ENCODE data around the gene ABHD11.
"Not testable (repeated sequence)": the region's sequence is repeated elsewhere in the genome, so short reads cannot be mapped to it uniquely, and the experiment has no call there.

The ABHD11 gene

DNA sequence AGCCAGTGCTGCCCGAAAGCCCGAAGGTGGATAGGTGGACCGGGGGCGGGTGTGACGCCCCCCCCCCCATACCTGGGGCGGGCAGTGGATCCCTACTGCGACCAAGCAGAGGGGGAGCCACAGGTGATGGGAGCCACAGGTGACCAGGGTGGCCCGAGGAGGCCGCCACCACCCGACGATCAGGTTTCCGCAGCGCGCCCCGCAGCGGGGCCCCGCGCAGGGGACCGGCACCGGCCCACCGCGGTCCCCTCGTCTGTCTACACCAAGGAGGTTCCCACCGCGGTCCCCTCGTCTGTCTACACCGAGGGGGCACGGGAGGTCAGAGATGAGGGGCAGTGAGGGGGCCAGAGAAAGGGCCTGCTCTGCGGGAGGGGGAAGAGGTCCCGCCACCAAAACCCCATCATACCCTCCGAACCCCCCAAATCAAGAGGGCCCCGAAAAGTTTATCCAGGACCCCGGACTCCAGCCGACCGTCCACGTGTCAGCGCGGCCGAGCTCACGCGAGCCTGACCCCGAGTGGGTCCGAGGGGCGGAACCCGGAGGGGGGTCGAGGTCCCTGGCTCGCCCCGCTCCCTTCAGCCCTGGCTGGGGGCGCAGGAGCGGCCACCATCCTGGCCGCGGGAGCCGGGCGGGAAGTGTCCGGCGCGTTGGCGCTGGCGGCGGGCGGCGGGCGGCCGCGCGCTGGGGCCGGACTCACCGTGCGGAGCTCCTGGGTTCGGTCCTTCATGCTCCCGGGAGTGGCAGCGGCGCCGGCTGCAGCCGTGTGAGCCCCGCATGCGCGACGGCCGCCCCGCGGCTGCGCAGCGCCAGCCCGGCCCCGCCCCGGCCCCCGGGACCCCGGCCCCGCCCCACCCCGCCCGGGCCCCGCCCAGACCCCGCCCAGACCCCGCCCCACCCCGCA lies 19.4 kb downstream of the ABHD11 start, which contains the start of gene STX1A:
Gene STX1A, minus strand, starts transcription at position 765 of the 901 bp plus-strand sequence. Its CDS starts 38 bp downstream, at position 727.
- peak; percentile 32 to 70 (median 40) for DNase-seq

DNA sequence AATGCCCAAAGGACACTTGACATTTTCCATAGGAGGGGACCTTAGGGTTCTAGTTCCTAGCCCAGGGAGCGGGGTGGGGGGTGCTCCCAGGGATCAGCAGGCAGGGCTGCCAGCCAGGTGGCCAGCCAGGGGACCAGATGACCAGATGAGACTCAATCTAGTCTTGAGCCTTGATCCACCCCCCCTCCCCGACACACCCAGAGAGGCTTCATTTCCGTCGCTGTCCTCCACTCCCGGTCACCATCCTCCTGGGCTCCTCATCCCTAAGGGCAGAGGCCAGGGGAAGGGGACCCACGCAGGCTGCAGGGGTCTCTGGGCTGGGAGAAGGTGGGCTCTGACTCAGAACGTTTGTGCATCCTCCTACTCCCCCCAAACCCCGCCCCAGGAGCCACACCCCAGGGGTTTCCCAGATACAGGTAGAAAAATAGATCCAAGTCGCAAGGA lies 20.1 kb downstream of the ABHD11 start:
- DNase-seq, result no peak

DNA sequence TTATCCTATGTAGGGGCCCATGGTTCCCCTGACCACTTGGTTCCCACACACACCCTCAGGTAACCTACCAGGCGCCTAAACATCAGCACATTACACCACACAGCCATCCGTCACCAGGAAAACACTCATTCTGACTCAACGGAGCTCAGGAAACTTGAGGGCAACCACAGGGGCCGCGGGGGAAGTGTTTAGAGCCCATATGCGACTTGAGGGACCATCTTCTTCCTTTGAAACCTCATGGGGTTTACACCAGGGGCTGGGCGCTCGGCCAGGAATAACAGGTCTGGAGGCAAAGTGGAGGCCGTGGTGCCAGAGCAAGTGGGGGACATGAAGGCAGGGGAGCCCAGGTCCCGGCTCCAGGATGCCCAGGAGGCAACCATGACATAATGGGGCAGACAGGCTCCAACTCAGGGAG lies 20.6 kb downstream of the ABHD11 start:
- DNase-seq, result peak; percentile 24 to 59 (median 35)

DNA sequence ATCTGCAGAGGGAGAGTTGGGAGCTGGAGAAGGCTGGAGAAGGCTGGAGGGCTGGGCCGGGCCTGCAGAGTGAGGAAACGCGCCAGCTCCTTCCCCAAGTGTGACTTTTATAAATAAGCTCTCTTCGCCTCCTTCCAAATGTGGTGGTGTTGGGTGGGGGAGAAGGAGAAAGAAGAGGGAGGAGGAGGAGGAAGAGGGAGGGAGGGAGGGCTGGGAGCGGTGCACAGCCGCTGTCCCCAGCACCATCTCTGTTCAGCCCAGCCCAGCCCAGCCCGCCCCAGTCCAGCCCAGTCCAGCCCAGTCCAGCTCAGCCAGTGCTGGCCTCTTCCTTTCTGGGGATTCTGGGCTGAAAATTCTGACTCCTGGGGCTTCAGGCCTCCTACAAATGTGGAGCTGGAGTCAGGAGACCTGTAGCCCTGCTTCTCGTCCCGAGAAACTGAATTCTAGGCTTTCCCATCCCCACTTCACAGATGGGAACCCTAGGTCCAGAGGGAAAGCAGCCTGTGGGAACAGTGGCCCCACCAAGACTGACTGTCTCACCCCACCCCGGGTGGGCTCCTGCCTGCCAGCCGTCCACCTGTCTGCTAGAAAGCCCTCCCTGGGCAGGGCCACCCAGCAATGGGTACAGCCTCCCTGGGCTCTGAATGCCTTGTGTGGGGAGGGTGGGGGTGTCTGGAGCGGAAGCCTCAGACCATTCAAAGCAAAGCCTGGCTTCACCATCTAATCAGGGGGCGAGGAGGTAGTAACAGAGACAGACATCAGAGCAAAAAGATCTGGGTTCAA lies 21.4 kb downstream of the ABHD11 start:
- no peak for DNase-seq

DNA sequence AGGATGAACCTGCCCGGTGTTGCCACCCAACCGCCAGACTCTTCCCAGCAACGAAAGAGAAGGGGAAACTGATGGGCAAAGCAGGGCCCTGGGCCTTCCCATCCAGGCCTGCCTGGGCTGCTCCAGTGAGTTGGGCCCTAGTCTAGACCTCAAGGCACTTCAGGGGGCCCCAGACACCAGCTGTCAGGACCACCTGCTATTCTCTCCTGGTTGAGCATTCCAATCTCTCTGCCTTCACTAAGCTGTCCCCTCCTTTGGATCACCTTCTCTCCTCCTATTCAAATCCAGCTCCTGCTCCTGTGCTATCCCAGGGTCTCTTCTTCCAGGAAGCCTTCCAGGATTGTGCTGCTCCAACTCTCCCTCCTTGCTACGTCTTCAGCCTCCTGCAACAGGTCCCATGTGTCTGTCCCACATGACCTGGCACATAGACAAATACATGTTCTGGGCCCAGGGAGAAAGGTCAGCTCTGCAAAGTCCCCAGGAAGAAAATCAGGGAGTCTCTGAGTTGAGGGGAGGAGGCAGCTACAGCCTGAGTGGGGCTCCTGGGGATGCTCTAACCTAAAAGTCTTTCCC lies 22.2 kb downstream of the ABHD11 start:
- DNase-seq, result no peak

DNA sequence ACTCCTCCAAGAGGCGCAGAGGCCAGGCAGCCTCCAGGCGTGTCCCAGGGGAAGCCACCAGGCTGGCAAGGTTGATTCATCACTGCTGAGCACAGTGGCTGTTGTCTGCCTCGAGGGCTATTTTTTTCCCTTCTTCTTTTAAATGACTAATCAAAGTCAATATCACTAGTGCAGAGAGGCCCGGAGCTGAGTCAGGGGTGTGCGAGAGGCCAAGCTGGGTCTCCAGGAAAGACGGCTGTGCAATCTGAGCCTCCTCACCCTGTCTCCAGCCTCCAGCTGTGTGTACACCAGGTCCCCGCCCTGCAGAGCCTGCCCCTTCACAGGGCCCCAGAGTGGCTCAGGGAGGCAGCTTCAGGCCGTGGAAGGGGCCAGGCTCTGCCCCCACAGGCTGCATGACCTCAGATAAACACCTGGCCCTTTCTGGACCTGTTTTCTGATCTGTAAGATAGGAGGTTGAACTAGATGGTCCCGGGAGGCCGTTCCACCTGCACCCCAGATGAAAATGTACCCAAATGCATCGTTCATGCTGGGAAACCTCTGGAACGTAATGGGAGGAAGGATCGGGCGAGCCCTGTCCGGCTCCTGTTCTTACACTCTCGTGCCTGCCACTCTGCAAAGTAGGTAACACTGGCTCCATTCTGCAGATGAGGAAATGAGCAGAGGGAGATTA lies 22.8 kb downstream of the ABHD11 start:
- DNase-seq, result no peak

DNA sequence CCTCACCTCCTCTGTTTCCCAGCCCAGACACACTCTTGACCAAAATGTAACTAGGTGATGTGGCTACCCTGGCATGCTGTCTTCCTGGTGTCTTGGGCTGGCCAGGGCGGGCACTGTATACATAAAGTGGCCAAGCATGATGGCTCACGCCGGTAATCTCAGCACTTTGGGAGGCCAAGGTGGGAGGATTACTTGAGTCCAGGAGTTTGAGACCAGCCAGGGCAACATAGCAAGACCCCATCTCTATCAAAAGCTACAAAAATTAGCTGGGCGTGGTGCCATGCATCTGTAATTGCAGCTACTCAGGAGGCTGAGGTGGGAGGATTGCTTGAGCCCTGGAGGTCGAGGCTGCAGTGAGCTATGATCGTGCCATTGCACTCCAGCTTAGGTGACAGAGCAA lies 25.3 kb downstream of the ABHD11 start:
- DNase-seq, result not testable (repeated sequence)

DNA sequence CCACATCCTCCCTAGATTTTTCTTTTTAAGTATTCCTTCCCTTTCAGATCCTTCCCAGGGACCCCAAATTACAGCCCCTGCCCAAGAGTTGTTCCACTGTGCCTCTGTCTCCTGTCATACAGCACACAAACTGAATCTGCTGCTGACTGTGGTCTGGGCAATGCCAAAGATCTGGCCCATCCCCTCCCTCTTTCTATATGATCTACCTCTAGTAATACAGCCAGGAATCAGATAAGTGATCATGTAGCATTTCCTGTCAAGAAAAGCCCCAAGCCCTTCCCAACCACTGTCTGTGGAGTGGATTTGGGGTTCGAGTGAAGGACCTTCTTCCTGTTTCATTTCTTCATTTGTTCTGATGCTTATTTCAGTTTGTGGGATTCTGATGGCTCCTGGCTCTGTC lies 25.8 kb downstream of the ABHD11 start:
- no peak for DNase-seq

DNA sequence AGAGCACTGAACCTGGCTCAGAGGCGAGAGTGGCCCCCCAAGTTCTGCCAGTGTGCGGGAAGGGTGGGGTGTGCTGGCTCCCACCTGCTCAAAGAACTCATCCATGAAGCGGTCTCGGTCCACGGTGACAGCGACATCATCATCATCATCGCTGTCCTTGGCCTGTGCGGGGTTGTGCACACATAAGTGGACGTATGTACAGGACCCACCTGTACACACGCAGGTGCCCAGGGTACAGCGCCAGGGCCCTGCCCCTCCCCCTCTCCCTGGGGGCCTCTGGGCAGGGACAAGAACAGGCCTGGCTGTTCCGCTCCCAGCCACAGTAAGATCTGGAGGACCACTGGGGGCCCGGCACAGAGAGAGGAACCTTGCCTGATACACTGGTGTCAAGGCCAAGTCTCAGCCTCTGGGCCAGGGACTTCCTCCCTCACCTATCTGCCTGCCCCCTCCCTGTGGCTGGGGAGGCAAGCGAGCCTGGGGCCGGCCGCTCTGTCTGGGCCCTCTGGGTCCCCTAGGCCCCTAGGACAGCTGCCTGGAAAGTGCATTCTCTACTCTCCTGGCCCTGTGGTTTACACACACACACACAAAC lies 29.5 kb downstream of the ABHD11 start:
- DNase-seq, result no peak

DNA sequence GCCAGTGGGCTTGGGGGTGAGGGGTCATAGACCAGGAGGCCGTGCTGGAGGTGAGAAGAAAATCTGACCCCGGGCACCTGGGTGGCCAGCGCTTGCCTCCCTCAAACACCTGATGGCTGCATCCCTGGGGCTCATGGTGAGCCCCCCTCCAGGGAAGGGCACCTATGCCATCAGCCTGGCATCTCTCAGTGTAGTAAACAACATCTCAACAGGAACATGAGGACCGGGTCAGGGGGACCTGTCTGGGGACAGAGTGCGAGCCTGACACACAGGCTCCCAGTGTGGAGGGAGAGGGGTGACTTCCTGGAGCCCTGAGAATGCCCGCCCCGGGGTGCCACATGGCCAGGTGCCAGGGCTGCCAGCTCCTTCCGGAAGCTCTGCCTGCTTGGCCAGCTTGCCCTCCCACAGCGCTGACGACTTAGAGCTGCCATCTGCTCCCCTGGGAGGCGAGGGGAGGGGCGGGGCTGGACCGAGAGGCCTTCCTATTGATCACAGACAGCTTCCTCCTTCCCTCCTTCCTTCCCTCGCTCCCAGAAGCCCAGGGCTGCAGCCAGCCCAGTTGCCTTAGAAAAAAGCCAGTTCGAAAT lies 31.5 kb downstream of the ABHD11 start:
- DNase-seq, result peak in 2 of 4 experiments; percentile 11 to 31

DNA sequence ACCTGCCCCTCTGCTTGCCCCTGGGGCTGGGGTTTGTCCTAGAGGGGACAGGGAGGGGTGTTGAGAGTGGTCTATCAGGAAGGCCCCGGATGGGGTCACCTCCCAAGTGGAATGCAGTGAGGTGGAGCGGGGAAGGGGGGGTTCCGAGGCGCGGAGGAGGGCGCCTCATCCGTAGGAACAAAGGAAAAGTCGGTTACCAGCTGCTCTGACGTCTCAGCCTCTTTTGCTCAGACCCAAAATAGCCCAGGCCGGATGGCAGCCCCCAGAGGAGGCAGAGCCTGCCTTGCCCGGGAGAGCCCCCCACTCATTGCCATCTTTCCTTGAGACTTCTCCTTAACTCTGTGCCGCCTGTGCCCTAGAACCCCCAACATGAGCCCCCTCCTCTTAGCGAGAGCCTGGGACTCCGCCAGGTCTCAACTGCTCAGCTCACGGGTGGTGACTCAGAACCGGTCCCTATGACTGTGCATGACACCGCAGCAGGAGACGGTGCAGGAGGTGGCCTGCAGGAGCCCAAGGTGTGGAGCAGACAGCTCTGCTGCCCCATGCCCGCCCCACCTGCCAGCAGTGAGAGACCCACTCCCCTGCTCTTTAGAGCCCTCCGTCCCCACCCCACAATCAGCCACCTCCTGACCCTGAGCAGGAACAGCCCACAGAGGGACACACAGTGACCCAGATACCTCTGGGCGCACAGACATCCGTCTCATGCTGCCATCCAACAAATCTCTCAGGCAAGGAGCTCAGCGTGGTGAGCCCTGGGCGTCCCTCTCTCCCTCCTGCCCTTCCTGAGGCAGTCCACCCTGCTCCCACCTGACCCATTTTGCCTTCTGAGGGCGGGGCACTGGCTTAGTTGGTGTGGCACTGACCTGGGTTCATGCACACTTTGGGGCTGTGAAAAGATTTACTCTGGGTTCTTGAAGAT lies 32.2 kb downstream of the ABHD11 start:
- DNase-seq, result no peak

DNA sequence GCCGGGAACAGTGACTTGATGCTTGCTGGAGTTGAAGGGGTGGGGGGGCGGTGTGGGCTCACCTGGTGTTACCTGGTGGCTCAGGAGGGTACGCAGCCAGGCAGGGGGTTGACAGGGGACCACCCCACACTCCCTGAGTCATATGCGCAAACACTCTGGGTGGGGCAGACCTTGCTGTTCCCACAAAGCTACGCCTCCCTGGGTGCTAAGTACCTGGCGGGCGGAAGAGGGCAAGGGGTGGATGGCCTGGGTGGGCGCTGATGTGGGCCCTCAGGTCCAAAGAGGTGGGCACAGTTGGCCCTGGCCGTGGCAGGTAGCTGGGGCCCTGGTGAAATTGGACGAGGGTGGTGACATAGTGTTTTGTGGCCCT lies 33.1 kb downstream of the ABHD11 start:
- no peak for DNase-seq

DNA sequence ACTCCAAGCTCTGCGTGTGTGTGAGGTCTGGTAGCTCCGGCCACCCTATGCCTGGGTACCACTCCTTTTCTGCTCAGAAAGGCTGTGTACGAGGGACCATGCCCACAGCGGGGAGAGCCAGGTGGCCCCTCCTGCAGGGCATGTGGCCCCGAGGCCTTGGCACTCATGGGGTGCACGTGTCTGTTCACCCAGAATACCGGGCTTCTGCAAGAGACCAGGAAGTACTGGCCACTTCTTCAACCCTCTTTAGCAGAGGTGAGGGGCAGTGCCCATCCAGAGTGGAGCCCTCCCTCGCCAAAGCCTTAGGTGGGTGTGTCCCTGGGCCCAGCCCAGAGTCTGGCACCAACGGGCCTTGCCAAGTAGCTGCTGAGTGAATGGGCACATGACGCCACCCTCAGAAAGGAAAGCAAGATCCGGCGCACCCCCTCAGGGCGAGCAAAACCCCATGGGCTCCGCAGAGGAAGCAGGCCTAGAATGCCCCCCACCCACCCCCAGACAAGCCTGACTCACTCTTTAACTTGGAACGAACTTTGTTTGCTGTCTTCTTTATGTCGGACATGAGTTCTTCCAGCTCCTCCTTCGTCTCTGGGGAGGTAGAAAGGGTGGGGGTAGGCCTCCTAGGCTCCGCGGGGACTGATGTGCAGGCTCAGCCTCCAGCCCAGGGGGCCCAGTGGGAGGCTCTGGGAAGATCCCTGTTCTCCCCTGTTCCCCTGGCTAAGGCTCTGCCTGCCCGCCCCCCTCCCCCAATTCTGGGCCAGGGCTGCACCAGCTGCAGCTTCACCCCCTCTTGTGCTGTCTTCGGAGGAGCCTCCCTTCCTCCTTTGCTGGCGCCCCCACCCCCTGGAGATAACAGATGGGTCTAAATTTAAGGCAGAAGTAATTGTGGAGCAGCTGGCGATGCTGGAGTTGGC lies 33.7 kb downstream of the ABHD11 start:
- DNase-seq, result no peak

DNA sequence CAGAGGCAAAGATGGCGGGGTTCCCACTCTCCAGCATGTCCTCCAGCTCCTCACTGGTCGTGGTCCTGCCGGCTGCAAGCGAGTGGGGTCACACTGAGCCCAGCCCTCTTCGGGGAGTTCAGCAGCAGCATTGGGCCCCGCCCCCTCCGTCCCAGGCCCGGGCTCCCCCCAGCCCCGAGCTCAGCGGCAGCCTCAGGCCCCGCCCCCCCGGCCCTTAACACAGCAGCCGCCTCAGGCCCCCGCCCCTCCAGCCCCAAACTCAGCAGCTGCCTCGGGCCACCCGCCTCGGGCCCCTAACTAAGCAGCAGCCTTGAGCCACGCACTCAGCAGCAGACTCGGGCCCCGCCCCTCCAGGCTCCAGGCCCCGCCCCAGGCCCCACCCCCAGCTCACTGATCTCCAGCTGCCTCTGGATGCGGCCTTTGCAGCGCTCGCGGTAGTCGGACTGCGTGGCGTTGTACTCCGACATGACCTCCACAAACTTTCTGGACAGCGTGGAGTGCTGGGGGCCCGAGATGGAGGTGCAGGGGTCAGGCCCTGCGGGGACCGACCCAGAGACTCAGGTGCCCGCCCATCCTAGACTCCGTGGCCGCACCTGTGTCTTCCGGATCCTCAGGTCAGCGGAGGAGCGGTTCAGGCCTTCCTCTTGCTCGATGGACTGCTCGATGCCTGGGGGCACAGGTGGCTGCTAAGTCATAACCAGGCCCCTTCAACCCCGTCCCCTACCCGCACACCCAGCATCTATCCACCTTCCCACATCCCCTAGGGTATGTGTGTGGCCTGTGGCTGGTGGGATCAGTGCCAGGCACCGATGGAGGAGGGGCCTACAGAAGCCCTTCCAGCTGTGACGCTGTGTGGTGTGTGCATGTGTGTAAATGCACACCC lies 34.6 kb downstream of the ABHD11 start:
- DNase-seq, result peak in 2 of 4 experiments; percentile 35 to 65

DNA sequence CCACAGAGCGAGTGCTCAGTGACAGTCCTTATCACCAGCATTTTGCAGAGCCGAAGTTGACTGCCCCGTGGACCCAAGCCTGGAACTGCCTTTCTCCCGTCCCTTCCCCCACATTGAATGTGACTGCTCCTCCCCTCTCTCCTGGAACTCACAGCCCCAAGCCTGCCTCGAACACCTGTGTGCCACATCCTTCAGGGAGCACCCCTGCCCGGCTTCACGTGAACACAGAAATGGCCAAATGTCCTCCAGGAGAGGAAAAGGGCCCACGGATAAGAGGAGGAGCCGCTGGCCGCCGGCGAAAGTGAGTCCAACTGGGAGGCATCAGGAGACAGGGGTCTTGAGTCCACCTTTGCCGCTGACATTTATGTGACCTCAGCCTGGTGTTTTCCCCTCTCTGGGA lies 35.4 kb downstream of the ABHD11 start:
- DNase-seq, result no peak

DNA sequence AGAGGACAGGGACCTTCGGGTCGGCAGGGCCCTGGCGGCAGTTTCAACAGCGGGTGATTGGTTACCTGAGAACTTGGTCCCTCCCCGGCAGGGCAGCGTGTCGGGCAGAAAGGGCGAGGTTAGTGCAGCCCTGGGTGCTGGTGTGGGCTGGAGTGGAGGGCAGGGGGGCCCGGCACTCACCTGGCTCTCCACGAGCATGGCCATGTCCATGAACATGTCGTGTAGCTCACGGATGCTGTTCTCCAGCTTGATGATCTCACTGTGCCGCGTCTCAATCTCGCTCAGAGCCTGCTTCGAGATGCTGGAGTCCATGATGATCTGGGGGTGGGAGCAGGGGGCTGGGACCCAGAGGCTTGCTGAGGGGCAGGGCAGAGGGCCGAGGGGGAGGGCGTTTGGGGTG lies 35.9 kb downstream of the ABHD11 start:
- no peak for DNase-seq

DNA sequence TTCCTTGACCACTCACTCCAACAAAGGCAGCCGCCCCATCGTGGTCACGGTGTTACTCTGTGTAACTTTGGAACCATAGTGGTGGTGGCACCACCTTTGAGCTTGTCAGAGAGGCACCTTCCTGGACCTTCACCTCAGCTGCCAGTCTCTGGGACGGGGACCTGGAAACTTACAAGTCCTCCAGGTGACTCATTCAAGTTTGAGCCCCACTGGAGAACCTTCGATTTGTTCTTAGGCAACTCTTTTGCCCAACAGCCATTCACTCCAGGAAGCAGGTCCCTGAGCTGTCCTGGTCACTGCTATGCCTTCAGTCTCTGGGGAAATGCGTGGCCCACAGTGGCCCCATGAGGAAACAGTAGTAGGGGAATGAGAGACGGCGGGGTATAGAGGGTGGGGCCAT lies 36.4 kb downstream of the ABHD11 start:
- DNase-seq, result no peak

DNA sequence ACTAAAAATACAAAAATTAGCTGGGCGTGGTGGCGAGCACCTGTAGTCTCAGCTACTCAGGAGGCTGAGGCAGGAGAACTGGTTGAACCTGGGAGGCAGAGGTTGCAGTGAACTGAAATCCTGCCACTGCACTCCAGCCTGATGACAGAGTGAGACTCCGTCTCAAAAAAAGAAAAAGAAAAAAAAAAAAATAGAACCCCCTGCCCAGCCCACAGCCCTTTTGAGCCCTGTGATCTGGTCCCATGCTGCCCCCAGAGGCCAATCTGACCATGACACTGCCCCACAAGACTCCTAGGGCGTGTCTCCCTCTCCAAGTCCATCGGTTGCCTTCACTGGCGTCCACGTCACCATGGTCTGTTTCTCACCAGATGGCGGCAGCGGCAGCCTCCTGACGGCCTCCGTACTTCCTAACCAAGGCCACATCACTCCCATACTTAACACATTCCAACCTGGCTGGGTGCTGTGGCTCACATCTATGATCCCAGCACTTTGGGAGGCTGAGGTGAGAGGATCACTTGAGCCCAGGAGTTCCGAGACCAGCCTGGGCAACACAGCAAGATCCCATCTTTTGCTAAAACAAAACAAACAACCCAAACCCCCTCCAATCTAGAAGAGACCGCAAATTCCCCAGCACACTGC lies 37.1 kb downstream of the ABHD11 start:
- DNase-seq, result peak in 1 of 4 experiments; percentile 14
